ENCODE results near the gene FFAR4. TPM values are rescaled to one million over a fixed set of nuclear protein-coding genes. Genes with fewer than 3 reads are reported as not detected.

FFAR4 gene
- total RNA-seq, 2 experiments from 2014 or later: not detected

GRCh38 chr10:93597075-93597599, 30.7 kb downstream of the FFAR4 start:
- no peaks in the 10 kb centered on the region for H3K9me3 Mint-ChIP-seq
- peaks cover 3% of the 10 kb centered on the region for H3K4me1 Mint-ChIP-seq
- H3K4me3 Mint-ChIP-seq: no peak overlapping the region

GRCh38 chr10:93598157-93598556, 31.7 kb downstream of the FFAR4 start:
- Mint-ChIP-seq H3K27ac (no peak overlapping the region), H3K9me3 (no peaks in the 10 kb centered on the region), H3K4me3 (no peak overlapping the region), H3K27me3 (peaks cover 39% of the 10 kb centered on the region), H3K4me1 (peaks cover 3% of the 10 kb centered on the region), H3K36me3 (ENCODE audit: low read depth) (no peaks in the 10 kb centered on the region)
- no peak for DNase-seq
- ChIA-PET POLR2A (no interaction called here), CTCF (no interaction called here)

More at GRCh38 chr10:93597075-93597599, 30.7 kb downstream of the FFAR4 start:
- ChIA-PET POLR2A (no interaction called here), CTCF (no interaction called here)
- no peak for DNase-seq
- Mint-ChIP-seq H3K36me3 (ENCODE audit: low read depth) (no peaks in the 10 kb centered on the region), H3K27me3 (peaks cover 29% of the 10 kb centered on the region), H3K27ac (no peak overlapping the region)

GRCh38 chr10:93599335-93599734, 32.9 kb downstream of the FFAR4 start:
- peaks cover 3% of the 10 kb centered on the region for H3K4me1 Mint-ChIP-seq
- no peaks in the 10 kb centered on the region for H3K9me3 Mint-ChIP-seq
- CTCF ChIA-PET: interaction anchor here (0.8 kb wide), 1 partner anchor 46 kb away, joined by 4 read pairs; no protein-coding TSS in a partner anchor
- POLR2A ChIA-PET: no interaction called here
- H3K27ac Mint-ChIP-seq: no peak overlapping the region
- H3K36me3 Mint-ChIP-seq (ENCODE audit: low read depth): no peaks in the 10 kb centered on the region
- H3K4me3 Mint-ChIP-seq: no peak overlapping the region
- peaks cover 47% of the 10 kb centered on the region for H3K27me3 Mint-ChIP-seq
- DNase-seq: no peak

GRCh38 chr10:93599778-93600177, 33.3 kb downstream of the FFAR4 start:
- H3K4me1 Mint-ChIP-seq: peaks cover 3% of the 10 kb centered on the region
- H3K4me3 Mint-ChIP-seq: no peak overlapping the region
- CTCF ChIA-PET: no interaction called here

GRCh38 chr10:93600446-93601145, 34.1 kb downstream of the FFAR4 start:
- Mint-ChIP-seq H3K27me3 (peaks cover 47% of the 10 kb centered on the region), H3K9me3 (no peaks in the 10 kb centered on the region), H3K27ac (no peak overlapping the region), H3K36me3 (ENCODE audit: low read depth) (no peaks in the 10 kb centered on the region), H3K4me3 (no peak overlapping the region), H3K4me1 (peaks cover 3% of the 10 kb centered on the region)
- no peak for DNase-seq
- ChIA-PET POLR2A (no interaction called here), CTCF (no interaction called here)

More at GRCh38 chr10:93599778-93600177, 33.3 kb downstream of the FFAR4 start:
- POLR2A ChIA-PET: no interaction called here
- DNase-seq: no peak
- Mint-ChIP-seq H3K9me3 (no peaks in the 10 kb centered on the region), H3K27me3 (peaks cover 47% of the 10 kb centered on the region), H3K27ac (no peak overlapping the region), H3K36me3 (ENCODE audit: low read depth) (no peaks in the 10 kb centered on the region)

GRCh38 chr10:93601146-93601773, 34.8 kb downstream of the FFAR4 start, which contains the start of gene RBP4:
RBP4 (minus strand) TSS chr10:93601235; CDS start chr10:93601028, 207 bp downstream.
- ChIA-PET POLR2A (no interaction called here), CTCF (no interaction called here)
- Mint-ChIP-seq H3K4me1 (peaks cover 3% of the 10 kb centered on the region), H3K27me3 (peaks cover 52% of the 10 kb centered on the region), H3K4me3 (no peak within 1 kb of the TSS), H3K27ac (no peak within 1 kb of the TSS), H3K9me3 (no peaks in the 10 kb centered on the region), H3K36me3 (ENCODE audit: low read depth) (no peaks in the 10 kb centered on the region)
- no peak for DNase-seq

GRCh38 chr10:93601774-93602162, 35.3 kb downstream of the FFAR4 start:
- ChIA-PET CTCF (no interaction called here), POLR2A (no interaction called here)
- no peak for DNase-seq
- no peaks in the 10 kb centered on the region for H3K9me3 Mint-ChIP-seq
- no peaks in the 10 kb centered on the region for H3K36me3 Mint-ChIP-seq (ENCODE audit: low read depth)
- peaks cover 55% of the 10 kb centered on the region for H3K27me3 Mint-ChIP-seq
- H3K4me1 Mint-ChIP-seq: peaks cover 3% of the 10 kb centered on the region
- H3K27ac Mint-ChIP-seq: no peak overlapping the region
- no peak overlapping the region for H3K4me3 Mint-ChIP-seq

GRCh38 chr10:93603023-93603422, 36.6 kb downstream of the FFAR4 start:
- Mint-ChIP-seq H3K4me3 (no peak overlapping the region), H3K4me1 (peaks cover 3% of the 10 kb centered on the region), H3K9me3 (no peaks in the 10 kb centered on the region), H3K27me3 (peaks cover 59% of the 10 kb centered on the region), H3K36me3 (ENCODE audit: low read depth) (no peaks in the 10 kb centered on the region), H3K27ac (no peak overlapping the region)
- POLR2A ChIA-PET: no interaction called here
- no peak for DNase-seq
- CTCF ChIA-PET: no interaction called here

- peaks cover 54% of the 10 kb centered on the region for H3K27me3 Mint-ChIP-seq
- H3K4me1 Mint-ChIP-seq: peaks cover 3% of the 10 kb centered on the region
- H3K9me3 Mint-ChIP-seq: no peaks in the 10 kb centered on the region
- CTCF ChIA-PET: no interaction called here
- DNase-seq: no peak
- no peak overlapping the region for H3K4me3 Mint-ChIP-seq
- no peak overlapping the region for H3K27ac Mint-ChIP-seq
- POLR2A ChIA-PET: no interaction called here
- no peaks in the 10 kb centered on the region for H3K36me3 Mint-ChIP-seq (ENCODE audit: low read depth)
Observed at GRCh38 chr10:93604146-93604545, 37.7 kb downstream of the FFAR4 start.

- CTCF ChIA-PET: no interaction called here
- Mint-ChIP-seq H3K27me3 (peaks cover 19% of the 10 kb centered on the region), H3K4me3 (no peak overlapping the region), H3K36me3 (ENCODE audit: low read depth) (no peaks in the 10 kb centered on the region), H3K4me1 (no peaks in the 10 kb centered on the region), H3K27ac (no peak overlapping the region), H3K9me3 (no peaks in the 10 kb centered on the region)
- DNase-seq: no peak
- POLR2A ChIA-PET: no interaction called here
Observed at GRCh38 chr10:93608421-93608820, 42.0 kb downstream of the FFAR4 start.

- ChIA-PET CTCF (no interaction called here), POLR2A (no interaction called here)
- Mint-ChIP-seq H3K4me1 (no peaks in the 10 kb centered on the region), H3K36me3 (ENCODE audit: low read depth) (no peaks in the 10 kb centered on the region), H3K27me3 (peaks cover 1% of the 10 kb centered on the region), H3K4me3 (no peak within 1 kb of the TSS), H3K9me3 (no peaks in the 10 kb centered on the region), H3K27ac (no peak within 1 kb of the TSS)
- no peak for DNase-seq
Observed at GRCh38 chr10:93612311-93612710, 45.8 kb downstream of the FFAR4 start, which contains the start of gene PDE6C. PDE6C (plus strand) TSS chr10:93612537; CDS start chr10:93612726, 189 bp downstream.

GRCh38 chr10:93613126-93613525, 46.7 kb downstream of the FFAR4 start:
- POLR2A ChIA-PET: no interaction called here
- Mint-ChIP-seq H3K4me3 (no peak overlapping the region), H3K27me3 (peaks cover 3% of the 10 kb centered on the region), H3K9me3 (no peaks in the 10 kb centered on the region), H3K4me1 (no peaks in the 10 kb centered on the region), H3K27ac (no peak overlapping the region), H3K36me3 (ENCODE audit: low read depth) (no peaks in the 10 kb centered on the region)
- CTCF ChIA-PET: no interaction called here
- no peak for DNase-seq

GRCh38 chr10:93614101-93614825, 47.8 kb downstream of the FFAR4 start:
- CTCF ChIA-PET: no interaction called here
- Mint-ChIP-seq H3K4me3 (no peak overlapping the region), H3K9me3 (no peaks in the 10 kb centered on the region), H3K27ac (no peak overlapping the region), H3K27me3 (peaks cover 5% of the 10 kb centered on the region), H3K4me1 (no peaks in the 10 kb centered on the region), H3K36me3 (ENCODE audit: low read depth) (no peaks in the 10 kb centered on the region)
- POLR2A ChIA-PET: no interaction called here
- no peak for DNase-seq

Data from activated CD4-positive, alpha-beta T cell treated with anti-CD3 and anti-CD28 coated beads, Interleukin-2, amount 10 ng/mL, durations not matched to agents 7 days and 5 days (primary cell).